Caco-2 (cell line): ENCODE results near the gene PLA2G4B. TPM values are rescaled to one million over a fixed set of nuclear protein-coding genes. Genes with fewer than 3 reads are reported as not detected.

Experiments
- BruUV-seq: library from RNA; stranded (reverse); fragments of 400-500 nt; replicated peaks from 2 replicates; lab custom pipeline; 2021; lab: Mats Ljungman, UMichigan
- CTCF ChIA-PET: fragments of 300-600 bp; sonication (Branson Sonifier 250); formaldehyde crosslinking; loops from one replicate; lab custom pipeline; 2022; ENCODE audit warnings: antibody characterized with exemption; lab: Charles Lee
- POLR2A ChIA-PET: fragments of 300-600 bp; sonication (Branson Sonifier 250); formaldehyde crosslinking; loops from one replicate; lab custom pipeline; 2022; ENCODE audit warnings: antibody characterized with exemption; lab: Charles Lee
- DNase-seq, 2 experiments: peaks; one replicate each; pipeline versions ENCODE4 v3.0.0 to v3.0.0-alpha.2; 2020 to 2022
- H3K27me3 ChIP-seq: replicated peaks from 2 replicates; pipeline ENCODE4 v1.6.0; 2011; ENCODE audit warnings: low read length; ENCODE audit not compliant: control insufficient read depth, insufficient read depth
- H3K36me3 ChIP-seq: 2 replicates; pipeline ENCODE4 v1.5.1; 2011; ENCODE audit warnings: low read length; ENCODE audit not compliant: control insufficient read depth, insufficient read depth
- H3K4me1 ChIP-seq: fragments of 250-450 bp; sonication (Bioruptor Pico); 2 replicates; pipeline ENCODE4 v1.5.1; 2020; ENCODE audit warnings: mild to moderate bottlenecking
- H3K4me3 ChIP-seq: 2 replicates; pipeline ENCODE4 v1.5.1; 2011; ENCODE audit warnings: low read depth, mild to moderate bottlenecking, control low read depth, low read length
- H3K9me3 ChIP-seq: fragments of 250-450 bp; sonication (Bioruptor Pico); 2 replicates; pipeline ENCODE4 v1.5.1; 2020; ENCODE audit warnings: mild to moderate bottlenecking, moderate library complexity
- H3K27ac Mint-ChIP-seq: one replicate; pipeline ENCODE4 v1.8.0; 2022; ENCODE audit warnings: mixed read lengths; ENCODE audit not compliant: unreplicated experiment
- H3K27me3 Mint-ChIP-seq: one replicate; pipeline ENCODE4 v1.8.0; 2022; ENCODE audit warnings: mixed read lengths; ENCODE audit not compliant: insufficient read depth, unreplicated experiment
- H3K36me3 Mint-ChIP-seq: one replicate; pipeline ENCODE4 v1.8.0; 2022; ENCODE audit warnings: mild to moderate bottlenecking, mixed read lengths; ENCODE audit not compliant: insufficient read depth, unreplicated experiment
- H3K4me1 Mint-ChIP-seq: one replicate; pipeline ENCODE4 v1.8.0; 2022; ENCODE audit warnings: low read depth, mixed read lengths; ENCODE audit not compliant: unreplicated experiment
- H3K4me3 Mint-ChIP-seq: one replicate; pipeline ENCODE4 v1.8.0; 2022; ENCODE audit warnings: mild to moderate bottlenecking, moderate library complexity, mixed read lengths; ENCODE audit not compliant: unreplicated experiment
- H3K9me3 Mint-ChIP-seq: one replicate; pipeline ENCODE4 v1.8.0; 2022; ENCODE audit warnings: mixed read lengths; ENCODE audit not compliant: unreplicated experiment
- CTCF ChIP-seq, 2 experiments: fragments of 200-600 bp in 1 of 2; IDR thresholded peaks; 1 replicate in 1 of 2; 2 replicates in 1 of 2; pipeline versions ENCODE4 v1.5.1 to v1.8.0; 2011 to 2022; ENCODE audit warnings: antibody characterized with exemption in 1 of 2, control low read depth in 1 of 2, inconsistent platforms in 1 of 2, low read depth in 1 of 2, low read length in 1 of 2, mild to moderate bottlenecking in 1 of 2, moderate library complexity in 1 of 2; ENCODE audit not compliant: insufficient read depth in 1 of 2, severe bottlenecking in 1 of 2, unreplicated experiment in 1 of 2
- intact Hi-C: fragments of 100-400 bp; cut with micrococcal nuclease; formaldehyde crosslinking; loops from one replicate; pipeline ENCODE4 v1.10.0; 2022; ENCODE audit not compliant: unreplicated experiment
- total RNA-seq: library from RNA; stranded (reverse); gene quantifications from 2 replicates; pipeline ENCODE4 v1.2.3, GENCODE V29; 2022

The PLA2G4B gene
- total RNA-seq, 1 experiment from 2014 or later, result 6.0 TPM

GRCh38 chr15:41804361-41804760 lies 34.3 kb upstream of the PLA2G4B start:
- intact Hi-C loops, result no loop called here
- H3K9me3 Mint-ChIP-seq, result no peaks in the 10 kb centered on the region
- no peak overlapping the region for H3K4me3 Mint-ChIP-seq
- DNase-seq, result no peak
- Histone ChIP-seq H3K9me3 (no peaks in the 10 kb centered on the region), H3K4me1 (peaks cover 2% of the 10 kb centered on the region), H3K36me3 (no peaks in the 10 kb centered on the region; the same call in 1 of the 2 replicates), H3K4me3 (no peak overlapping the region), H3K27me3 (no peaks in the 10 kb centered on the region)
- no TSS peak for BruUV-seq
- H3K36me3 Mint-ChIP-seq, result peaks cover 12% of the 10 kb centered on the region
- no peaks in the 10 kb centered on the region for H3K4me1 Mint-ChIP-seq
- H3K27ac Mint-ChIP-seq, result no peak overlapping the region
- CTCF ChIA-PET, result interaction anchor here (5.9 kb wide), 1 partner anchor 31 kb away, joined by 42 read pairs; the partner anchor contains the start of gene MAPKBP1
- H3K27me3 Mint-ChIP-seq, result no peaks in the 10 kb centered on the region
- POLR2A ChIA-PET, result no interaction called here
- TF ChIP-seq CTCF (IDR thresholded peaks at IDR 0.05; ENCODE audit: insufficient read depth in 1 of 2, low read depth in 1 of 2, low read length in 1 of 2, severe bottlenecking in 1 of 2, unreplicated experiment in 1 of 2), result no peak

- POLR2A ChIA-PET, result no interaction called here
- Mint-ChIP-seq H3K36me3 (peaks cover 12% of the 10 kb centered on the region), H3K27ac (no peak overlapping the region), H3K4me1 (no peaks in the 10 kb centered on the region), H3K9me3 (no peaks in the 10 kb centered on the region), H3K27me3 (no peaks in the 10 kb centered on the region), H3K4me3 (no peak overlapping the region)
- intact Hi-C loops, result no loop called here
- CTCF ChIA-PET, result interaction anchor here (5.9 kb wide), 1 partner anchor 31 kb away, joined by 42 read pairs; the partner anchor contains the start of gene MAPKBP1
- TF ChIP-seq CTCF (IDR thresholded peaks at IDR 0.05; ENCODE audit: insufficient read depth in 1 of 2, low read depth in 1 of 2, low read length in 1 of 2, severe bottlenecking in 1 of 2, unreplicated experiment in 1 of 2), result no peak
- H3K36me3 ChIP-seq, result no peaks in the 10 kb centered on the region; the same call in 1 of the 2 replicates
- H3K4me1 ChIP-seq, result no peaks in the 10 kb centered on the region
- H3K27me3 ChIP-seq, result no peaks in the 10 kb centered on the region
- no TSS peak for BruUV-seq
- no peak for DNase-seq
- H3K4me3 ChIP-seq, result no peak overlapping the region
- H3K9me3 ChIP-seq, result no peaks in the 10 kb centered on the region
Measured at GRCh38 chr15:41804916-41805666, 33.6 kb upstream of the PLA2G4B start.

- H3K4me3 Mint-ChIP-seq, result no peak overlapping the region
- H3K4me1 ChIP-seq, result no peaks in the 10 kb centered on the region
- H3K27ac Mint-ChIP-seq, result no peak overlapping the region
- TF ChIP-seq CTCF (IDR thresholded peaks at IDR 0.05; ENCODE audit: insufficient read depth in 1 of 2, low read depth in 1 of 2, low read length in 1 of 2, severe bottlenecking in 1 of 2, unreplicated experiment in 1 of 2), result no peak
- H3K27me3 Mint-ChIP-seq, result no peaks in the 10 kb centered on the region
- H3K4me1 Mint-ChIP-seq, result no peaks in the 10 kb centered on the region
- no peaks in the 10 kb centered on the region for H3K9me3 ChIP-seq
- ChIA-PET CTCF (interaction anchor here (5.9 kb wide), 1 partner anchor 32 kb away, joined by 42 read pairs; the partner anchor contains the start of gene MAPKBP1), POLR2A (no interaction called here)
- no TSS peak for BruUV-seq
- no peak overlapping the region for H3K4me3 ChIP-seq
- H3K36me3 ChIP-seq, result no peaks in the 10 kb centered on the region; the same call in 1 of the 2 replicates
- H3K27me3 ChIP-seq, result no peaks in the 10 kb centered on the region
- H3K36me3 Mint-ChIP-seq, result peaks cover 6% of the 10 kb centered on the region
- no peaks in the 10 kb centered on the region for H3K9me3 Mint-ChIP-seq
- no peak for DNase-seq
- intact Hi-C loops, result loop anchor here (2.0 kb wide), 1 partner anchor 57 kb away; no protein-coding TSS in a partner anchor
Measured at GRCh38 chr15:41805711-41806110, 32.9 kb upstream of the PLA2G4B start.
